OCI-LY7 (cell line): Measurements from ENCODE around the gene USP24. TPM values are rescaled to one million over a fixed set of nuclear protein-coding genes. Genes with fewer than 3 reads are reported as not detected.

Experiments used
- BruUV-seq: library from RNA; stranded (reverse); fragments of 400-500 nt; replicated peaks from 2 replicates; lab custom pipeline; 2021; lab: Mats Ljungman, UMichigan
- CTCF ChIA-PET: fragments of 300-600 bp; sonication (Branson Sonifier 250); formaldehyde crosslinking; loops from one replicate; lab custom pipeline; 2022; ENCODE audit warnings: antibody characterized with exemption; ENCODE audit not compliant: unreplicated experiment; lab: Charles Lee
- POLR2A ChIA-PET: fragments of 300-600 bp; sonication (Branson Sonifier 250); formaldehyde crosslinking; loops from one replicate; lab custom pipeline; 2022; ENCODE audit warnings: antibody characterized with exemption; lab: Charles Lee
- DNase-seq: peaks from one replicate; pipeline ENCODE4 v3.0.0-alpha.2; 2015; ENCODE audit warnings: low spot score
- H2AFZ ChIP-seq: fragments of 200-600 bp; sonication (generic), shearing (Covaris generic); 2 replicates; pipeline ENCODE4 v1.6.1; 2014; ENCODE audit warnings: mild to moderate bottlenecking, antibody characterized with exemption, low read length, moderate library complexity
- H3K27ac ChIP-seq: fragments of 200-600 bp; sonication (generic); 2 replicates; pipeline ENCODE4 v1.5.1; 2014; ENCODE audit warnings: mixed run types, low read depth, mild to moderate bottlenecking, moderate library complexity, low read length, inconsistent platforms; ENCODE audit not compliant: poor library complexity, severe bottlenecking
- H3K36me3 ChIP-seq: fragments of 200-600 bp; sonication (generic); 2 replicates; pipeline ENCODE4 v1.6.1; 2014; ENCODE audit warnings: mild to moderate bottlenecking, antibody characterized with exemption, low read length, moderate library complexity, mixed read lengths; ENCODE audit not compliant: insufficient read depth
- H3K4me1 ChIP-seq: fragments of 200-600 bp; sonication (generic); 2 replicates; pipeline ENCODE4 v1.5.1; 2014; ENCODE audit warnings: mild to moderate bottlenecking, low read length; ENCODE audit not compliant: insufficient read depth, poor library complexity, severe bottlenecking
- H3K4me2 ChIP-seq: fragments of 200-600 bp; sonication (generic); 2 replicates; pipeline ENCODE4 v1.6.1; 2014; ENCODE audit warnings: mild to moderate bottlenecking, low read length
- H3K4me3 ChIP-seq: fragments of 200-600 bp; sonication (generic); 2 replicates; pipeline ENCODE4 v1.5.1; 2014; ENCODE audit warnings: mild to moderate bottlenecking, low read depth, low read length; ENCODE audit not compliant: poor library complexity, severe bottlenecking
- H3K79me2 ChIP-seq: fragments of 200-600 bp; sonication (generic); 2 replicates; pipeline ENCODE4 v1.6.1; 2016; ENCODE audit warnings: low read depth, mild to moderate bottlenecking, low read length, moderate library complexity, mixed read lengths; ENCODE audit not compliant: insufficient read depth
- H3K9me2 ChIP-seq: fragments of 200-600 bp; sonication (generic); 2 replicates; pipeline ENCODE4 v1.6.1; 2016; ENCODE audit warnings: mild to moderate bottlenecking, low read length, mixed read lengths; ENCODE audit not compliant: insufficient read depth
- H3K9me3 ChIP-seq: fragments of 200-600 bp; sonication (generic); 2 replicates; pipeline ENCODE4 v1.6.1; 2014; ENCODE audit warnings: mild to moderate bottlenecking, mixed run types, low read length, mixed read lengths
- H4K20me1 ChIP-seq: fragments of 200-600 bp; sonication (generic); 2 replicates; pipeline ENCODE4 v1.6.1; 2014; ENCODE audit warnings: mild to moderate bottlenecking, antibody characterized with exemption, low read length, moderate library complexity, mixed read lengths; ENCODE audit not compliant: insufficient read depth
- CTCF ChIP-seq: fragments of 200-600 bp; sonication (generic); conservative IDR thresholded peaks from 2 replicates; pipeline ENCODE4 v1.5.1; 2014; ENCODE audit warnings: mild to moderate bottlenecking, antibody characterized with exemption, low read length, moderate library complexity, mixed read lengths
- EZH2phosphoT487 ChIP-seq: fragments of 200-600 bp; sonication (generic); IDR thresholded peaks from 2 replicates; pipeline ENCODE4 v1.6.1; 2018; ENCODE audit warnings: low read depth, borderline replicate concordance, mild to moderate bottlenecking, mixed run types, antibody characterized with exemption, low read length, moderate library complexity, mixed read lengths
- intact Hi-C: fragments of 100-400 bp; cut with micrococcal nuclease; formaldehyde crosslinking; loops from one replicate; pipeline ENCODE4 v1.10.0; 2022; ENCODE audit not compliant: unreplicated experiment
- total RNA-seq, 2 experiments: library from RNA; depleted of rRNA in 1 of 2; stranded (reverse); fragments of >200 nt in 1 of 2; shearing (Covaris generic) in 1 of 2; gene quantifications; 2 replicates each; pipeline ENCODE4 v1.2.3, GENCODE V29; 2014 to 2022

Gene USP24
- total RNA-seq, 2 experiments from 2014 or later, result 35.1 to 46.3 TPM

GRCh38 chr1:55092475-55092874 is 122.7 kb downstream of the USP24 start:
- Histone ChIP-seq H4K20me1 (no peaks in the 10 kb centered on the region), H3K36me3 (peaks cover 95% of the 10 kb centered on the region), H3K9me3 (no peaks in the 10 kb centered on the region), H3K4me3 (no peak overlapping the region), H3K9me2 (no peaks in the 10 kb centered on the region), H2AFZ (no peak overlapping the region), H3K27ac (no peak overlapping the region), H3K4me1 (no peaks in the 10 kb centered on the region), H3K4me2 (no peak overlapping the region), H3K79me2 (no peaks in the 10 kb centered on the region)
- DNase-seq, result no peak
- POLR2A ChIA-PET, result interaction anchor here (0.7 kb wide), 1 partner anchor 398 kb away, joined by 3 read pairs; no protein-coding TSS in a partner anchor
- CTCF ChIA-PET, result no interaction called here
- no TSS peak for BruUV-seq
- TF ChIP-seq EZH2phosphoT487, result no peak
- no peak for TF ChIP-seq CTCF
- intact Hi-C loops, result no loop called here

GRCh38 chr1:55089683-55090082 is 125.5 kb downstream of the USP24 start:
- no peak for DNase-seq
- peaks cover 94% of the 10 kb centered on the region for H3K36me3 ChIP-seq
- H3K4me1 ChIP-seq, result no peaks in the 10 kb centered on the region
- CTCF ChIA-PET, result no interaction called here
- H2AFZ ChIP-seq, result no peak overlapping the region
- H3K4me3 ChIP-seq, result no peak overlapping the region
- H3K9me2 ChIP-seq, result no peaks in the 10 kb centered on the region
- no peaks in the 10 kb centered on the region for H3K9me3 ChIP-seq
- BruUV-seq, result no TSS peak
- TF ChIP-seq CTCF, result no peak
- no peak for TF ChIP-seq EZH2phosphoT487
- intact Hi-C loops, result no loop called here
- H3K27ac ChIP-seq, result no peak overlapping the region
- no peaks in the 10 kb centered on the region for H4K20me1 ChIP-seq
- POLR2A ChIA-PET, result interaction anchor here (0.6 kb wide), 1 partner anchor 1450 kb away, joined by 3 read pairs; no protein-coding TSS in a partner anchor
- H3K79me2 ChIP-seq, result no peaks in the 10 kb centered on the region
- H3K4me2 ChIP-seq, result no peak overlapping the region

- H3K79me2 ChIP-seq, result no peaks in the 10 kb centered on the region
- H3K27ac ChIP-seq, result no peak overlapping the region
- no peaks in the 10 kb centered on the region for H4K20me1 ChIP-seq
- BruUV-seq, result no TSS peak
- no peak for DNase-seq
- no peak overlapping the region for H3K4me3 ChIP-seq
- POLR2A ChIA-PET, result no interaction called here
- no peaks in the 10 kb centered on the region for H3K9me3 ChIP-seq
- H3K36me3 ChIP-seq, result peaks cover 94% of the 10 kb centered on the region
- CTCF ChIA-PET, result no interaction called here
- H3K9me2 ChIP-seq, result no peaks in the 10 kb centered on the region
- intact Hi-C loops, result no loop called here
- TF ChIP-seq CTCF, result no peak
- no peak for TF ChIP-seq EZH2phosphoT487
- no peak overlapping the region for H2AFZ ChIP-seq
- no peak overlapping the region for H3K4me2 ChIP-seq
- no peaks in the 10 kb centered on the region for H3K4me1 ChIP-seq
These were observed 126.8 kb downstream of the USP24 start for GRCh38 chr1:55088413-55088812.
